ENCODE data around the gene RABL6. TPM values are rescaled to one million over a fixed set of nuclear protein-coding genes. Genes with fewer than 3 reads are reported as not detected.
A peak's percentile ranks its signal among the peaks of the same experiment; 100 is the strongest.
"Not testable (repeated sequence)": the region's sequence is repeated elsewhere in the genome, so short reads cannot be mapped to it uniquely, and the experiment has no call there.

RABL6 gene
- total RNA-seq, 1 donor, result 36.4 TPM

GRCh38 chr9:136866898-136867421 is 59.2 kb downstream of the RABL6 start:
- not testable (repeated sequence) for H3K9me3 ChIP-seq (ENCODE audit: low read depth, low read length)
- H3K4me3 ChIP-seq (ENCODE audit: low read length), result peak overlapping the region; percentile 56

GRCh38 chr9:136867480-136867879 is 59.7 kb downstream of the RABL6 start:
- Histone ChIP-seq H3K4me3 (ENCODE audit: low read length) (no peak overlapping the region), H3K9me3 (ENCODE audit: low read depth, low read length) (no peaks in the 10 kb centered on the region), H3K27me3 (ENCODE audit: insufficient read depth, low read length) (no peaks in the 10 kb centered on the region), H3K4me1 (ENCODE audit: insufficient read depth, low read length) (peaks cover 20% of the 10 kb centered on the region)

More at GRCh38 chr9:136866898-136867421, 59.2 kb downstream of the RABL6 start:
- peaks cover 20% of the 10 kb centered on the region for H3K4me1 ChIP-seq (ENCODE audit: insufficient read depth, low read length)
- H3K27me3 ChIP-seq (ENCODE audit: insufficient read depth, low read length), result not testable (repeated sequence)

- Histone ChIP-seq H3K4me1 (ENCODE audit: insufficient read depth, low read length) (peaks cover 20% of the 10 kb centered on the region), H3K27me3 (ENCODE audit: insufficient read depth, low read length) (no peaks in the 10 kb centered on the region), H3K9me3 (ENCODE audit: low read depth, low read length) (no peaks in the 10 kb centered on the region), H3K4me3 (ENCODE audit: low read length) (no peak overlapping the region)
Measured at GRCh38 chr9:136867917-136868316, 60.2 kb downstream of the RABL6 start.

- Histone ChIP-seq H3K4me1 (ENCODE audit: insufficient read depth, low read length) (peaks cover 20% of the 10 kb centered on the region), H3K4me3 (ENCODE audit: low read length) (no peak overlapping the region), H3K9me3 (ENCODE audit: low read depth, low read length) (no peaks in the 10 kb centered on the region), H3K27me3 (ENCODE audit: insufficient read depth, low read length) (no peaks in the 10 kb centered on the region)
Measured at GRCh38 chr9:136868644-136869043, 60.9 kb downstream of the RABL6 start.

- peaks cover 15% of the 10 kb centered on the region for H3K4me1 ChIP-seq (ENCODE audit: insufficient read depth, low read length)
- not testable (repeated sequence) for H3K27me3 ChIP-seq (ENCODE audit: insufficient read depth, low read length); H3K9me3 ChIP-seq (ENCODE audit: low read depth, low read length); H3K4me3 ChIP-seq (ENCODE audit: low read length)
Measured at GRCh38 chr9:136869611-136870010, 61.9 kb downstream of the RABL6 start.

GRCh38 chr9:136875155-136875554 is 67.4 kb downstream of the RABL6 start:
- Histone ChIP-seq H3K9me3 (ENCODE audit: low read depth, low read length) (no peaks in the 10 kb centered on the region), H3K4me3 (ENCODE audit: low read length) (no peak overlapping the region), H3K27me3 (ENCODE audit: insufficient read depth, low read length) (no peaks in the 10 kb centered on the region), H3K4me1 (ENCODE audit: insufficient read depth, low read length) (no peaks in the 10 kb centered on the region)

GRCh38 chr9:136876476-136876875 is 68.7 kb downstream of the RABL6 start:
- Histone ChIP-seq H3K4me3 (ENCODE audit: low read length) (no peak overlapping the region), H3K9me3 (ENCODE audit: low read depth, low read length) (no peaks in the 10 kb centered on the region), H3K4me1 (ENCODE audit: insufficient read depth, low read length) (peaks cover 3% of the 10 kb centered on the region), H3K27me3 (ENCODE audit: insufficient read depth, low read length) (no peaks in the 10 kb centered on the region)

GRCh38 chr9:136880651-136881050 is 72.9 kb downstream of the RABL6 start:
- Histone ChIP-seq H3K9me3 (ENCODE audit: low read depth, low read length) (no peaks in the 10 kb centered on the region), H3K27me3 (ENCODE audit: insufficient read depth, low read length) (no peaks in the 10 kb centered on the region), H3K4me3 (ENCODE audit: low read length) (no peak overlapping the region), H3K4me1 (ENCODE audit: insufficient read depth, low read length) (peaks cover 27% of the 10 kb centered on the region)

- Histone ChIP-seq H3K9me3 (ENCODE audit: low read depth, low read length) (no peaks in the 10 kb centered on the region), H3K4me1 (ENCODE audit: insufficient read depth, low read length) (peaks cover 31% of the 10 kb centered on the region), H3K4me3 (ENCODE audit: low read length) (no peak overlapping the region), H3K27me3 (ENCODE audit: insufficient read depth, low read length) (no peaks in the 10 kb centered on the region)
Measured at GRCh38 chr9:136881691-136882108, 74.0 kb downstream of the RABL6 start.

GRCh38 chr9:136882109-136882946 is 74.6 kb downstream of the RABL6 start:
- H3K4me3 ChIP-seq (ENCODE audit: low read length), result no peak overlapping the region

GRCh38 chr9:136882947-136883283 is 75.2 kb downstream of the RABL6 start:
- H3K4me1 ChIP-seq (ENCODE audit: insufficient read depth, low read length), result peaks cover 43% of the 10 kb centered on the region
- not testable (repeated sequence) for H3K4me3 ChIP-seq (ENCODE audit: low read length); H3K9me3 ChIP-seq (ENCODE audit: low read depth, low read length); H3K27me3 ChIP-seq (ENCODE audit: insufficient read depth, low read length)

More at GRCh38 chr9:136882109-136882946, 74.6 kb downstream of the RABL6 start:
- H3K27me3 ChIP-seq (ENCODE audit: insufficient read depth, low read length), result no peaks in the 10 kb centered on the region
- H3K4me1 ChIP-seq (ENCODE audit: insufficient read depth, low read length), result peaks cover 37% of the 10 kb centered on the region
- H3K9me3 ChIP-seq (ENCODE audit: low read depth, low read length), result no peaks in the 10 kb centered on the region

GRCh38 chr9:136883670-136884069 is 75.9 kb downstream of the RABL6 start:
- H3K4me1 ChIP-seq (ENCODE audit: insufficient read depth, low read length), result peaks cover 46% of the 10 kb centered on the region
- not testable (repeated sequence) for H3K4me3 ChIP-seq (ENCODE audit: low read length); H3K9me3 ChIP-seq (ENCODE audit: low read depth, low read length); H3K27me3 ChIP-seq (ENCODE audit: insufficient read depth, low read length)

- peak within 1 kb of the TSS; percentile 67 for H3K4me3 ChIP-seq (ENCODE audit: low read length)
- H3K9me3 ChIP-seq (ENCODE audit: low read depth, low read length), result no peaks in the 10 kb centered on the region
- peaks cover 46% of the 10 kb centered on the region for H3K4me1 ChIP-seq (ENCODE audit: insufficient read depth, low read length)
- H3K27me3 ChIP-seq (ENCODE audit: insufficient read depth, low read length), result no peaks in the 10 kb centered on the region
Measured at GRCh38 chr9:136885950-136886578, 78.3 kb downstream of the RABL6 start, which contains the start of gene TRAF2. TSS of gene TRAF2 (plus strand) at chr9:136886516. CDS start at chr9:136898741, 12,225 bp downstream.

GRCh38 chr9:136886610-136887597 is 79.2 kb downstream of the RABL6 start:
- Histone ChIP-seq H3K9me3 (ENCODE audit: low read depth, low read length) (no peaks in the 10 kb centered on the region), H3K4me1 (ENCODE audit: insufficient read depth, low read length) (peaks cover 39% of the 10 kb centered on the region), H3K27me3 (ENCODE audit: insufficient read depth, low read length) (no peaks in the 10 kb centered on the region), H3K4me3 (ENCODE audit: low read length) (peak overlapping the region; percentile 67)
